GM11168 (cell line): ENCODE measurements around the gene GLIS1.

Experiments
- in situ Hi-C: fragments of 300-500 bp; cut with MboI; formaldehyde crosslinking; loops from one replicate; pipeline ENCODE4 v1.12.0; 2022; ENCODE audit warnings: low sequenced_read_pairs; ENCODE audit not compliant: unreplicated experiment

Gene GLIS1

DNA sequence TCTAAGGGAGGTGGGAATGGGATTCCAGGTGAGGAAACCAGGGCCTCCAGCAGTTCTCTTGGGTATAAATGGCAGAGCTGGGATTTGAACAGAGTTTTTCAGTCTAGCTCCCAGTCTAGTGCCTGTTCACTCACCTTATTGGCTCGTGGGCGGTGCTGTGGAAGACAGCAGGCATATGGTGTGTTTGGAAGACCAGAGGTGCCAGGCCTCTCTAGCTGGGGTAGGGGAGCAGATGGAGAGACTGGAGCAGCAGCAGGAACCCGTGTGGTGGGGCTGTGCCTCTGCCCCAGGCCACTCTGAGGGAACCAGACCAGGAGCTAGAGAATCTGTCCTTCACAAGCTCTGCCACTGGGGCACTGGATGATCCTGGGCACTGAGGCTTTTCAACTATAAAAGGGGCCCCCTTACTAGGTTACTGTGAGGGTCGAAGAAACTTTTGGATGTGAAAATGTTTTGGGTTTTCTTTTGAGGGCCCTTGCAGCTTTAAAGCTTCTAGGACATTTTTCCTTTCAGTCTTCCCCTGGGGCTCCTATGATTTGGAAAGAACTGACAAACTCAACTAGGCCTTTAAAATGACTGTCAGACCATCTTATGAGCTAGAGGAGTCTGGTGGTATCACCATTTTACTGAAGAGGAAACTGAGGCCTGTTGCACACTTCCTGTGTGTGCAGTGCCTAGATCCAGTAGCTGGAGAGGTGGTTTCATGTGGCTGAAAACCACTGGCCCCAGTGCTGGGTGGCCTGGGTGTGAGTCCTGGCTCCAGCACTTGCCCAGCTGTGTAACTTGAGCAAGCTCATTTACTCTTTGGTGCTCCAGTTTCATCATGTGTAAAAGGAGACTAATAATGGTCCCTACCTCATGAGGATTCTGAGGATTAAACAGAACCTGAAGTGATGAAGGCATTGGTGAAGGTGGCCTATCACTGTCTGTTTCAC lies 273.7 kb downstream of the GLIS1 start:
- in situ Hi-C loops = no loop called here

- in situ Hi-C loops = no loop called here
Measured at GRCh38 chr1:53463961-53464899, 274.7 kb downstream of the GLIS1 start.

DNA sequence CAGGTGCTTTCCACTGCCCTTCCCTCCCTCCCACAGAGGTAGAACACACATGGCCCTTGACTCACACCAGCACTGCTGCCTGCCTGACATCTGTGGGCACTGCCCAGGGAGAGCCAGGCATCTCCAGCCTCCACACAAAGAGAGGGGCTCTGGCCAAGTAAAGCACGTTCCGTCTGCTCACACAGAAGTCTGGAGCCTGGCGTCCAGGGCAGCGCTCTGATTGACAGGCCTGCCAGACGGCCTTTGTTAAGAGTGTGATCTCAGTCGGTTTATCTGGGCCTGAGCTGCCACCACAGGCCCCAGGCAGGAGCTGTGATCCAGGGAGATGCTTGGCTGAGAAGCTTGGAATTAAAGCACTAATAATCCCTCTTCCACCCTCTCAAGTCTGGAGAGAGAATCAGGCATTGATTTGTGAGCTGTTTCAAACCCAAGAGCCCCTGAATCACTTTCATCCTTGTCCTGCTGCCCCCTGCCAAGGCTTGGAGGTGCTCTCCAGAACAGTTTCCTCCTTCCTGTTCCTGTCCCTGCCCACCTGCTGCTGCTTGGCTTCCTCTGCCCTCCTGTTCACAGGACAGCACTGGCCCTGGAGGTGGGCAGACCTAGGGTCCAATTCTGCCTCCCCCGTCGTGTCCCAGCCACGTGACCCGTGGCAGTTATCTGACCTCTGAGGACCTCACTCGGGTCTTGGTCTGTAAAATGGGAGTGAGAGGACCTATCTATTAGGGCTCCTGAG lies 276.0 kb downstream of the GLIS1 start:
- in situ Hi-C loops = no loop called here

GRCh38 chr1:53462193-53462592 lies 276.8 kb downstream of the GLIS1 start:
- in situ Hi-C loops = no loop called here

DNA sequence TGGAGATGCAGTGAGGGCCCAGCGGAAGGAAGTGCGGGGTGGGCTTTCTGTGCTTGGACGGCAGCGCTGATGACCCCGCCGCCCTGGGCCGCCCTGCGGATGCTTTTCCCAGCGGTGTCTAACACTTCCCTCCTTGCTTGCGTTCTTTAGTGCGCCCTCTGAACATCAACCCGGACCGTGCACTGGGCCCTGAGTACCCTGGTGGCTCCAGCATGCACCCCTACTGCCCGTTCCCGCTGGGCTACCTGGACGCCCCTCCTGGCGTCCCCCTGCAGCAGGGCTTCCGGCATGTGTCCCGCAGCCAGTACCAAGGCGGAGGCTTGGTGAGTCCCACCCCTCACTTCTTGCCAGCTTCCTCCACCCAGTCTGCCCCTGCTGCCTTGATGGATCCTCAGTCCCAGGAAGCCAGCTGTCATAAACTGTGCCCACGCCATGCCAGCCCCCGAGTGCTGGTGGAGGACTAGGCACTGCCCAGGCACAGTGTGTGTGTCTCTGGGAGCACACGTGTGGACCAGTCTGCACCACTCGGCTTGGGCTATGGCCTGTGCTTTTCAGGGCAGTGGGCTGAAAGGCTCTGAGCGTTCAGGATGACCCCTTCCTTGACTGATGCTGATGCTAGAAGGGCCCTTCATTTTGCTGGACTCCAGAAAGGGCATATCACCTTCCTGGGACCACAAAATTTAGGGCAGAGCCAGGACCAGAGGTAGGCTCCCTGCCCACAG lies 277.5 kb downstream of the GLIS1 start:
- in situ Hi-C loops = no loop called here

- in situ Hi-C loops = no loop called here
Measured at GRCh38 chr1:53460666-53461322, 278.2 kb downstream of the GLIS1 start.

DNA sequence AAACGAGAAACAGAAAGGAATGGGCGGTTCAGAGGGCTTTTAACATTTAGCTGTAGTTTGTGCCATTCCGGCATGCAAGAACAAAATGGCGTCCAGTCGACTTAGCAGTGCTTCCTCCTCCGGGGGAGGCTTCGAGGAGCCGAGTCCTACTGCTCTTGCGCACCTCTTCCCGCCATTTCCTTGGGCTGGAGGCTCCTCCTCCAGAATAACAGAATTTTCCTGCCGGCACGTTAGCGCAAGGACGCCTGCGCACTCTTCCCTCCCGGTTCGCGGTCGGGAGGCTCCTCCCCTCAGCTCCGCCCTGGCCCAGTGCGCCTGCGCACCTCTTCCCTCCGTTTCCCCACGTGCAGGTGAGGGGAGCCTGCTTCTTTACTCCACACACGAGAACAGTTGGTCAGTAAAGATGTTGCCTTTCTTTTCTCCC lies 278.7 kb downstream of the GLIS1 start:
- in situ Hi-C loops = no loop called here

GRCh38 chr1:53459321-53460175 lies 279.4 kb downstream of the GLIS1 start, which contains the start of gene DMRTB1:
TSS of gene DMRTB1 (plus strand) at chr1:53459399. CDS start at chr1:53459454, 55 bp downstream.
- in situ Hi-C loops = no loop called here

- in situ Hi-C loops = no loop called here
Measured at GRCh38 chr1:53458634-53459033, 280.3 kb downstream of the GLIS1 start.
